ENCODE measurements around the gene SH3RF3.

Gene SH3RF3

GRCh38 chr2:109437325-109438090 is 308.5 kb downstream of the SH3RF3 start:
- no peak for DNase-seq (ENCODE audit: low read depth)

DNA sequence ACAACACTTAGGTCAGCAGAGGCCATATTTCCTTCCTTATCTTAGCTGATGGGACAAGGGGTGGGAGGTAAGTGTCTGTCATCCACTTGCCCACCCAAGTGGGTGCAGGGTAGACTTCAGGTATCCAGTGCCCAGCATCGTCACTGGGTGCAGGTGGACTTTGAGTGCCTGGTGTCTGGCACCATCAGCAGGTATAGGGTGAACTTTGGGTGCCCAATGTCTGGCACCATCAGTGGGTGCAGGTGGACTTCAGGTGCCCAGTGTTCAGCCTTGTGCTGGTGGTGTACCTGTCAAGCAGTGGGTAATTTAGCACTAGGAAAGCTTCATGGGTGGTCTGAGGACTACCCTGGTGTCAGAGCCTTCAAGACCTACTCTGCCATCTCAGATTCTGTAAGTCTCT is 309.1 kb downstream of the SH3RF3 start:
- DNase-seq (ENCODE audit: low read depth), result no peak

DNA sequence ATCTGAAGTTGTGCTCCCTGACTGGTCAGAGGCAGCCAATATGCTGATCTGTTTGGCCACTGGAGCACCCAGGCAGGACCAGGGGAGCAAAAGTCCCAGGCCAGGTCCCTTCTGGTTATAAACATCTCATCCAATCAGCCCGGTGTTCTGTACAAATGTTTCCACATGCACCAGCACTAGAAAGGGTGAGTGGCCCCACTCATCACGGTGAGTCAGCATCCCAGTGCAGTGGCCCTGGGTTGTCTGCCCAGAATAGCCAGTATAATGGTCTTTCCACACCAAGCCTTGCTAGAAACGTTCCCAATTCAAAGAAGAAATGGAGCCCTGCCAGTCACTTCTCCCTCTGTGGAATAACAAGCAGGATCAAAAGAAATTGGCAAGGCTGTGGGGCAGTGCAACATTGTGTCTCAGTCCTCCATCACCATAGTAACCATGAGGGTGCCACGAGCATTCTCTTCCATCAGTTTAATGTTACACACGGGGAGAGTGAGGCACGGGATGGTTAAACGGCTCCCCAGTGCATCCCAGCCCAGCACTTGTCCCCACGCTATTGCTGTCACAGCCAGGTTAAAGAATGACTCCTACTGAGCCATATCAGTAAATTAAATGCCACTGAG is 309.9 kb downstream of the SH3RF3 start:
- DNase-seq (ENCODE audit: low read depth), result no peak

DNA sequence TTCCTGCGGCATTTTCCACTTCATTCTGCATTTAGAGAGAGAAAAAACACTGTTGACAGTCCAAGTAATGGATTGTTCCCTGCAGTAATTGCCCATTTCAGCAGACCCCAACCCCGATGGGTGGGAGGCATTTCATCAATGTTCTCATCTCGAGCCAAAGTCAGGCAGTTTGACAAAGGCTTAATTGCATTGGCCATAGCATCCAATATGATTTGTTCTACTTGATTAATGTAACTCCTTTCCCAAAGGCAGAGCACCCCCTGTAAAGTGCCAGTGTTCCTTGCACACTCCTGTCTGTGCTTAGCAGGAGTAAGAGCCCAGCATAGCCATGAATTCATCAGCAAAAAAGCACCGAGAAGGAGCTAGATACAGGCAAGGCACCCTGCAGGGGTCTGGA is 310.4 kb downstream of the SH3RF3 start:
- no peak for DNase-seq (ENCODE audit: low read depth)

GRCh38 chr2:109439986-109440385 is 311.0 kb downstream of the SH3RF3 start:
- DNase-seq (ENCODE audit: low read depth), result no peak

GRCh38 chr2:109440499-109441156 is 311.6 kb downstream of the SH3RF3 start:
- no peak for DNase-seq (ENCODE audit: low read depth)

GRCh38 chr2:109442715-109443319 is 313.8 kb downstream of the SH3RF3 start:
- no peak for DNase-seq (ENCODE audit: low read depth)

DNA sequence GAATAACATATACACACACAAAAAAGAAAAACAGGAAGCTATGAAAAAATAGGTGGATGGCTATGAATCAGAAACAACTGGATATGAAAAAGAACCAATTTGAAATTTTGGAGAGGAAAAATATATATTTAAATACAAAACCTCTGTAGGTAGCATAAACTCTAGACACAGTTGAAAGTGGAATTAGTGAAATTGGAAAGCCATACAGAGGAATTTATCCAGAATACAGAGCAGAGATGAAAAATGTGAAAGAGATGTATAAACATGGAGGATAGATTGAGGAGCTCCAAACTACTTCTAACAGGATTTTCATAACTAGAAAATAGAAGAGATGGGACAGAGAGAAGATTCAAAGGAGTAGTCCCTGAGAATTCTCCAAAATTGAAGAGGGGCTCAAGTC is 315.9 kb downstream of the SH3RF3 start:
- DNase-seq (ENCODE audit: low read depth), result no peak

- DNase-seq (ENCODE audit: low read depth), result no peak
These were observed 317.5 kb downstream of the SH3RF3 start for GRCh38 chr2:109446278-109447131.

DNA sequence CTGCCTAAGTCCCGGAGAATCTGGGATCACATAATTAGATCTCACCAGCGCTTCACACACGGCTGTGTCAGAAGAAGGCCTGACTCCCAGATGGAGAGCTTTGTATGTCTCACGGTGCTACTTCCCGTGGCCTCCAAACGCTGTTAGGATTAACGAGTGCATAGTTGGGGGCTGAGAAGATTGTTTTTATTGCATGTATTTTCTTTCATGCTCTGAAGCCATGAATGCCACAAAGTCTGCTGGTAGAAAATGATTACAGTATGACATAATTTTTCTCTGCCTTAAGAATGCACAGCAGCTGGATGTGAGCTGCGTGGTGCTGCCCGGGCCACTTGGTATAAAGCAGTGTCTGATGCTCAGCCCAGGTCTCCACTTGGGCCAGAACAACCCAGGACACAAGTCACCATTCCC is 318.3 kb downstream of the SH3RF3 start:
- DNase-seq (ENCODE audit: low read depth), result no peak

DNA sequence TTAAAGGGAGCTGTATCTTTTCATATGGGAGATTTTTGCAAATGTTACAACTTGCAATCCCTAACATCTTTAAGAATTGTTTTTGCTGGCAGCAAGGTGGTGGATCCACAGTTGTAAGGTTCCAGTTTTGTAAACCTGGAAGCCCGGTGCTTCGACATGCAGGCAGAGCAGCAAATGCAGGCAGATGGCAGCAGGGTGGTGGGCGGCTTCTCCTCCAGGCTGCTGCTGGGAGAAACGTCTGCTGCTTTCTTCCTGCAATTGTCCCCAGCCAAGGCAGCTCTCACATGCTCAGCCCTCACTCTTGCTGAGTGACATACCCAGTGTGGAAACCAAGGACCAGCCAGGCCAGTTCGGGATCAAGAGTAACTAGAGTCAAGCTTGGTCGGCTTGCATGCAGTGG is 318.8 kb downstream of the SH3RF3 start:
- no peak for DNase-seq (ENCODE audit: low read depth)

DNA sequence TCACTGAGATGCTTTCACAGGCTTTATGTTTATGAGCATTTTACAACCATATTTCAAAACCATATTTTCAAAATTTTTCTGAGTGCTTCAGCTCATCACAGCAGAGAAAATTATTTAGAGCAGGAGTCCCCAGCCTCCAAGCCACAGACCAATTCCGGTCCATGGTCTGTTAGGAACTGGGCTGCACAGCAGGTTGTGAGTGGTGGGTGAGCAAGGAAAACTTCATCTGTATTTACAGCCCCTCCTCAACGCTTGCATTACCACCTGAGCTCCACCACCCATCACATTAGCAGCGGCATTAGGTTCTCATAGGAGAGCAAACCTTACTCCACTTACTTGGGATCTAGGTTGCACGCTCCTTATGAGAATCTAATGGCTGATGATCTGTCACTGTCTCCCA is 319.2 kb downstream of the SH3RF3 start:
- DNase-seq (ENCODE audit: low read depth), result no peak

- DNase-seq (ENCODE audit: low read depth), result no peak
These were observed 320.2 kb downstream of the SH3RF3 start for GRCh38 chr2:109448946-109449788.

GRCh38 chr2:109450574-109451273 is 321.7 kb downstream of the SH3RF3 start:
- no peak for DNase-seq (ENCODE audit: low read depth)

DNA sequence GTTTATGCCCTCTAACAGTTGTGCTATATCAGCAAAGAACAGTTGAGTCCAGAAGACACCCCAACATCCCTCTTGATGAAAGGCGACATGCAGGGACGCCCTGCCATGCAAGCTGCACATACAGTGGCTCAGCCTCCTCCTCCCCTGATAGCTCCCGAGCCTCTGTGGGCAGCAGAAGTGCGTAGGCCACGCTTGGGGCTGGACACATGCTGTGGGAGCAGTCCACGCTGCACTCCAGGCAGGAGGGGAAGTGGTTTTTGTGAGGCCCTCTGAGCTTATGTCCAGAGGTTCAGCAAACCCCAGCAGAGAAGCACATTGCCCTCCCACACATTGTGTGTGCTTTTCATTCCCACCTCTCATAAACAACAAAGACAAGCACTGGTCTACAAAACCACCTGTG is 322.7 kb downstream of the SH3RF3 start:
- no peak for DNase-seq (ENCODE audit: low read depth)

DNA sequence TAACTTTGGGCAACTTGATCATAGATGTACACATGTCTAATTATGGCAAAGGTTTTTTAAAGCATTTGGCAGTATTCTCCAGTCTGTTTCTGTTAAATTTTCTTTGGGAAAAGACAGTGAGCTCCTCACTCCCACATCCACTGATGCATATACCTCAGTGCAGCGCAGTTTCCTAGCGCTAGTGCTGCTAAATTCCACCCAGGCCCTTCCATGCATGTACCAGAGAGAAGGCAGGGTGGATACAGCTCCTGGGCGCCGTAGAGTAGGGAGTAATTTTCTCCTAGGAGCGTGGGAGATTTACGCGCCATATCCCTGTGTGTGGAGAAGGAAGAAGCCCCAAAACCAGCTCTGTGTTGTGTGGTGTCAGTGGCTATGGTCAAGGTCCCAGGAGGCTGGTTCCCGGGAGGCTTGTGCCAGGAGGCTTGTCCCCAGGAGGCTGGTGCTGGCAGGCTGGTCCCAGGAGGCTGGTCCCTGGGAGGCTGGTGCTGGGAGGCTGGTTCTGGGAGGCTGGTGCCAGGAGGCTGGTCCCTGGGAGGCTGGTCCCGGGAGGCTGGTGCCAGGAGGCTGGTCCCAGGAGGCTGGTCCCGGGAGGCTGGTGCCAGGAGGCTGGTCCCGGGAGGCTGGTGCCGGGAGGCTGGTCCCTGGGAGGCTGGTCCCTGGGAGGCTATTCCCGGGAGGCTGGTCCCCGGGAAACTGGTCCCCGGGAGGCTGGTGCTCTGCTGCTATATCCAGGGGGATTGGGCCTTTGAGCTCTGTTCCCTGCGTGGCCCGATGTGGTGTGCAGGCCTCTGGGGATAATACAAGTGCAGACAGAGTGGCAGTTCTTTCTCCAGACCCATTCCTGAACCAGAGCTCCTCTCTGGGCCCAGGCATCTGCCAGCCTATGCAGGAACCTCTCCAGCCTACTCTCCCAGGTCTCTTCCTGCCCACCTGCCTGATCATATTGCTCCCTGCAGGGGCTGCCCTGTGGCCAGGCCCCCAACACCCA is 323.6 kb downstream of the SH3RF3 start:
- no peak for DNase-seq (ENCODE audit: low read depth)

- no peak for DNase-seq (ENCODE audit: low read depth)
These were observed 324.5 kb downstream of the SH3RF3 start for GRCh38 chr2:109453371-109453995.

- DNase-seq (ENCODE audit: low read depth), result no peak
These were observed 325.3 kb downstream of the SH3RF3 start for GRCh38 chr2:109454304-109454703.

All from activated T-cell treated with anti-CD3 and anti-CD28 coated beads for 24 hours (primary cell).